Activated CD8-positive, alpha-beta T cell treated with anti-CD3 and anti-CD28 coated beads for 36 hours (primary cell): ENCODE data around the gene DNAJA1. TPM values are rescaled to one million over a fixed set of nuclear protein-coding genes. Genes with fewer than 3 reads are reported as not detected.

Source experiments
- ATAC-seq: fragments of 200-7000 bp; cut with Tn5 transposase; one replicate; pipeline ENCODE4 v1.10.0; 2021; ENCODE audit warnings: mild to moderate bottlenecking, moderate library complexity
- CTCF ChIA-PET: fragments of 350-600 bp; sonication (Branson Sonifier 250); formaldehyde crosslinking; loops from one replicate; lab custom pipeline; 2021; ENCODE audit warnings: antibody characterized with exemption; lab: Charles Lee
- POLR2A ChIA-PET: fragments of 350-600 bp; sonication (Branson Sonifier 250); formaldehyde crosslinking; loops from one replicate; lab custom pipeline; 2021; ENCODE audit warnings: antibody characterized with exemption; lab: Charles Lee
- DNase-seq: peaks from one replicate; pipeline ENCODE4 v3.0.0-alpha.2; 2020
- H3K27ac Mint-ChIP-seq: one replicate; pipeline ENCODE4 v1.8.0; 2021; ENCODE audit warnings: mild to moderate bottlenecking, mixed read lengths
- H3K27me3 Mint-ChIP-seq: one replicate; pipeline ENCODE4 v1.8.0; 2021; ENCODE audit warnings: mixed read lengths
- H3K36me3 Mint-ChIP-seq: one replicate; pipeline ENCODE4 v1.8.0; 2021; ENCODE audit warnings: low read depth, mixed read lengths
- H3K4me1 Mint-ChIP-seq: one replicate; pipeline ENCODE4 v1.8.0; 2021; ENCODE audit warnings: low read depth, mixed read lengths
- H3K4me3 Mint-ChIP-seq: one replicate; pipeline ENCODE4 v1.8.0; 2021; ENCODE audit warnings: mild to moderate bottlenecking, moderate library complexity, mixed read lengths
- H3K9me3 Mint-ChIP-seq: one replicate; pipeline ENCODE4 v1.8.0; 2021; ENCODE audit warnings: mixed read lengths
- intact Hi-C: fragments of 100-400 bp; cut with micrococcal nuclease; formaldehyde crosslinking; loops from one replicate; pipeline ENCODE4 v1.10.0; 2022
- total RNA-seq, 2 experiments: library from RNA; stranded (reverse); gene quantifications; one replicate each; pipeline ENCODE4 v1.2.3, GENCODE V29; 2021
- TF ChIP-seq, protein P1 (sequence below): fragments of 200-600 bp; IDR thresholded peaks from one replicate; pipeline ENCODE4 v1.8.0; 2022; ENCODE audit warnings: antibody characterized with exemption, mild to moderate bottlenecking

Gene DNAJA1
- total RNA-seq, 2 experiments from 2014 or later: 139 to 143 TPM

DNA sequence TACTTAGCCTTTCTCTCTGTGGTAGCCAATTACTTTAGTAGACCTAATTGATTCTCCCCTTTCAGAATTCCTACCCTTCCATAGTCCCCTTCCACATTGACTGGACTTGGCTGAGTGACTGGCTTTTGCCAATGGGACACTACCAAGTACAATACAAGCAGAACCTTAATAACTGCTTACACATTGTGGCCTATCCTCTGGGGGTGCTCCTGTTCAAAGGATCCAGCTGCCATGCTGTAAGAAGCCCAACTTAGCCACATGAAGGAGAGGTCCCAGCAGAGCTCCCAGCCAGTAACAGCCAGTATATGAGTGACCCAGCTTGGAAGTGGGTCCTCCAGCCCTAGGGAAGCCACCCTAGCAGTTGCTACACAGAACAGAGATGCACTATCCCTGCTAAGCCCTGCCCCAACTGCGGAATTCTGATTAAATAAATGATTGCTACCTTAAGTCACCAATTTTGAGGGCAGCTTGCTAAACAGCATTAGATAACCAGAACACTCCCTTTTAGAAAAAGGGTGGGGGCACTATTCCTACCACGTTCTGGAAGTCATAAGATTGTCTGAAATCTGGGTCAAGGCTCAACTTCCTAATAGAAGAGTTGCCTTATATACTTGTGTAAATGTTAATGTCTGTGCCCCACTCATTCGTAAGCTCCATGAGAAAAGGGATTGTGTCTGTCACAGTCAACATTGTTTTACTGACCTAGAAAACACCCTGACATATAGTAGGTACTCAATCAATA, 12.6 kb upstream of the DNAJA1 start:
- ATAC-seq (no peak), DNase-seq (no peak)
- ChIA-PET CTCF (interaction anchor here (1.3 kb wide), 1 partner anchor 10 kb away, joined by 5 read pairs; no protein-coding TSS in a partner anchor), POLR2A (interaction anchor here (0.9 to 3.2 kb wide), 2 partner anchors 11 to 12 kb away, joined by 3 to 17 read pairs; partner anchors contain the start of genes APTX and DNAJA1)
- H3K9me3 Mint-ChIP-seq: no peaks in the 10 kb centered on the region
- no peak overlapping the region for H3K4me3 Mint-ChIP-seq
- intact Hi-C loops: no loop called here
- TF ChIP-seq, protein P1, sequence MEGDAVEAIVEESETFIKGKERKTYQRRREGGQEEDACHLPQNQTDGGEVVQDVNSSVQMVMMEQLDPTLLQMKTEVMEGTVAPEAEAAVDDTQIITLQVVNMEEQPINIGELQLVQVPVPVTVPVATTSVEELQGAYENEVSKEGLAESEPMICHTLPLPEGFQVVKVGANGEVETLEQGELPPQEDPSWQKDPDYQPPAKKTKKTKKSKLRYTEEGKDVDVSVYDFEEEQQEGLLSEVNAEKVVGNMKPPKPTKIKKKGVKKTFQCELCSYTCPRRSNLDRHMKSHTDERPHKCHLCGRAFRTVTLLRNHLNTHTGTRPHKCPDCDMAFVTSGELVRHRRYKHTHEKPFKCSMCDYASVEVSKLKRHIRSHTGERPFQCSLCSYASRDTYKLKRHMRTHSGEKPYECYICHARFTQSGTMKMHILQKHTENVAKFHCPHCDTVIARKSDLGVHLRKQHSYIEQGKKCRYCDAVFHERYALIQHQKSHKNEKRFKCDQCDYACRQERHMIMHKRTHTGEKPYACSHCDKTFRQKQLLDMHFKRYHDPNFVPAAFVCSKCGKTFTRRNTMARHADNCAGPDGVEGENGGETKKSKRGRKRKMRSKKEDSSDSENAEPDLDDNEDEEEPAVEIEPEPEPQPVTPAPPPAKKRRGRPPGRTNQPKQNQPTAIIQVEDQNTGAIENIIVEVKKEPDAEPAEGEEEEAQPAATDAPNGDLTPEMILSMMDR: no peak
- H3K27me3 Mint-ChIP-seq: no peaks in the 10 kb centered on the region
- H3K36me3 Mint-ChIP-seq: no peaks in the 10 kb centered on the region
- H3K27ac Mint-ChIP-seq: no peak overlapping the region
- H3K4me1 Mint-ChIP-seq: peaks cover 2% of the 10 kb centered on the region

DNA sequence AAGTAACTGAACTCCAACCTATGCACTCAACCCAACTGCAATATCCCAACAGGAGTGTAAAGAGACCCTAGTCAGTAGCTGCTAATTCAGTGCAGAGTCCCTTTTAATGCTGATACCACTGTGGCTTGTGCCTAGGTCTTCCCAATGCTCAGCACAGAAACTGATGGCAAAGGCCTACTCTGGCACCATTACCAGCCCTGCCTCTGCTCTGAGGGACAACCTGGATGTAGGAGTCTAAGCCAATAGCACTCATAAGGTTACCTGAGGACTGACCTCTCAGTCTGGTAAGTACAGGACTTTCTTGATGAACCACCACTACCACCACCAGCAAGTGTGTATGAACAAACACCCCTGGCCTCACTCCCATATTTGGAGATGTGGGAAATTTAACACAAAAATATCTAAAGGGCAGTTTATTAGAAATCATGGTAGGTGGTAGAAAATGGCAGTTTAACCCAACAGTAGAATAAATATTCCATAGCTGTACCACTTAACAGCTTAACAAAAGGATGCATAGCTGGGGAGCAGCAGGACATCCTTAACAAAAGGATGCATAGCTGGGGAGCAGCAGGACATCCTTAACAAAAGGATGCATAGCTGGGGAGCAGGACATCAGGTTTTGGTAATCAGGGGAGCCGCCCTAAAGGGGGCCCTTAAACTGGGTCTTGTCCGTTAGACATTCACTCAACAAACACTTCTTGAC, 11.0 kb upstream of the DNAJA1 start:
- POLR2A ChIA-PET: interaction anchor here (0.6 to 3.2 kb wide), 4 partner anchors 11 to 132 kb away, joined by 3 to 17 read pairs (median 3); partner anchors contain the start of gene DNAJA1
- no peak overlapping the region for H3K4me3 Mint-ChIP-seq
- no peak for ATAC-seq
- no peak overlapping the region for H3K27ac Mint-ChIP-seq
- TF ChIP-seq, protein P1: no peak
- H3K9me3 Mint-ChIP-seq: no peaks in the 10 kb centered on the region
- peaks cover 4% of the 10 kb centered on the region for H3K4me1 Mint-ChIP-seq
- no peaks in the 10 kb centered on the region for H3K27me3 Mint-ChIP-seq
- H3K36me3 Mint-ChIP-seq: no peaks in the 10 kb centered on the region
- no peak for DNase-seq
- CTCF ChIA-PET: interaction anchor here (0.9 to 1.3 kb wide), 2 partner anchors 9 to 46 kb away, joined by 3 to 5 read pairs; no protein-coding TSS in a partner anchor
- intact Hi-C loops: no loop called here

DNA sequence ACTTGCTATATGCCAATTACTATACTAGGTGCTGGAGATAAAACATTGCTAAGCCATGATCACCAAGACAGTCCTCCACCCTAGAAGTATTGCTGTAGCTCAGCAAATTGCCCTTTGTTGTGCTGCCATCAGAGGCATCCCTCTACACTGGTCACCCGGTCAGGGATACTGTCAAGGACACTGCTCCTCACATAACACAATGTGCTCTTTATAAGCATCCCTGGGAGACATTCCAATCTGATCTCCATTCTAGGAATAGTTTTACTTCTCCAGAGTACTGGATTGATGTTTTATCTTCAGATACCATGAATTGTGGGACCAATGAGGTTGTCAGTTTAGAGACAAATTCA, 10.4 kb upstream of the DNAJA1 start:
- TF ChIP-seq, protein P1: no peak
- H3K9me3 Mint-ChIP-seq: no peaks in the 10 kb centered on the region
- ChIA-PET POLR2A (interaction anchor here (0.9 to 3.2 kb wide), 2 partner anchors 10 to 13 kb away, joined by 3 to 17 read pairs; partner anchors contain the start of gene DNAJA1), CTCF (interaction anchor here (1.3 kb wide), 2 partner anchors 13 to 47 kb away, joined by 3 to 5 read pairs; partner anchors contain the start of gene APTX)
- ATAC-seq (no peak), DNase-seq (no peak)
- H3K27me3 Mint-ChIP-seq: no peaks in the 10 kb centered on the region
- no peaks in the 10 kb centered on the region for H3K36me3 Mint-ChIP-seq
- H3K4me1 Mint-ChIP-seq: peaks cover 4% of the 10 kb centered on the region
- no peak overlapping the region for H3K27ac Mint-ChIP-seq
- intact Hi-C loops: no loop called here
- H3K4me3 Mint-ChIP-seq: no peak overlapping the region

DNA sequence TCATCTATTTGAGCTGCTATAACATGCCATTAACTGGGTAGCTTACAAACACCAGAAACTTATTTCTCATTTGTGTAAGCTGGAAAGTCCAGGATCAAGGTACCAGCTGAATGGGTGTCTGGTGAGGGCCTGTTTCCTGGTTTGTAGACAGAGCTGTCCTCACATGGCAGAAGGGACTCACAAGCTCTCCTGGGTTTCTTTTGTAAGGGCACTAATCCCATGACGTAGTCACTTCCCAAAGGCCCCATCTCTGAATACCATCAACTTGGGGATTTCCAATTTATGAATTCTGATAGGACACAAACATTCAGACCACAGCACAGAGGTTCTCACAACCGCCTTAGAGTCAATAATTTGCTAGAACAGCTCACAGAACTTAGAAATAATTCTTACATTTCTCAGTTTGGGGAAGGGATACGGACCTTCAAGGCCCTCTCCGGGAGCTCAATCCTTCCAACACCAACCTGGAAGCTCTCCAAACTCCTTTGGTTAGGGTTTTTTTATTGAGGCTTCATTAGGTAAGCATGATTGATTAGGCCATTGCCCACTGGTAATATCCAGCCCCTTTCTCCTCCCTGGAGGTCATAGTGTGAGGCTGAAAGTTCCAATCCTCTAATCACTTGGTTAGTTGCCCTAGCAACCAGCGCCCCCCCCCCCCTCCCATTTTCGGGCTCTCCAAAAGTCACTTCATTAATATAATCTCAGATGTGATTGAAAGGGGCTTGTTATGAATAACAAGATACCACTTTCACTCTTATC, 7.6 kb upstream of the DNAJA1 start:
- TF ChIP-seq, protein P1: no peak
- Mint-ChIP-seq H3K4me3 (no peak overlapping the region), H3K27me3 (no peaks in the 10 kb centered on the region), H3K4me1 (peaks cover 9% of the 10 kb centered on the region), H3K27ac (no peak overlapping the region), H3K36me3 (peaks cover 10% of the 10 kb centered on the region), H3K9me3 (no peaks in the 10 kb centered on the region)
- ChIA-PET POLR2A (no interaction called here), CTCF (no interaction called here)
- intact Hi-C loops: no loop called here
- DNase-seq (no peak), ATAC-seq (no peak)
